Naive thymus-derived CD4-positive, alpha-beta T cell (primary cell): Measurements from ENCODE around the gene PLCH2. TPM values are rescaled to one million over a fixed set of nuclear protein-coding genes. Genes with fewer than 3 reads are reported as not detected.

Source experiments
- ATAC-seq: fragments of 150-1000 bp; cut with Tn5 transposase; 2 replicates; pipeline ENCODE4 v1.10.0; 2021; ENCODE audit warnings: mild to moderate bottlenecking, moderate library complexity
- CTCF ChIA-PET: fragments of 350-600 bp; sonication (Branson Sonifier 250); formaldehyde crosslinking; loops from one replicate; lab custom pipeline; 2021; ENCODE audit warnings: antibody characterized with exemption; lab: Charles Lee
- POLR2A ChIA-PET: fragments of 350-600 bp; sonication (Branson Sonifier 250); formaldehyde crosslinking; loops from one replicate; lab custom pipeline; 2021; ENCODE audit warnings: antibody characterized with exemption, inconsistent platforms; lab: Charles Lee
- DNase-seq, 9 donors: peaks; one replicate each; pipeline versions ENCODE4 v3.0.0 to v3.0.0-alpha.2; 2020 to 2022; ENCODE audit warnings: mixed read lengths in 1 of 9
- H3K27ac ChIP-seq: one replicate; pipeline ENCODE4 v1.7.0; 2013; ENCODE audit warnings: mild to moderate bottlenecking, low read depth, low read length, moderate library complexity
- H3K27me3 ChIP-seq, 2 donors: one replicate each; pipeline ENCODE4 v1.7.0; 2013; ENCODE audit warnings: low read length in 2 of 2, mild to moderate bottlenecking in 2 of 2, moderate library complexity in 2 of 2; ENCODE audit not compliant: control insufficient read depth in 2 of 2, insufficient read depth in 2 of 2
- H3K36me3 ChIP-seq, 3 experiments: 1 replicate in 2 of 3; 2 replicates in 1 of 3; pipeline ENCODE4 v1.7.0; 2013; ENCODE audit warnings: low read length in 3 of 3, mild to moderate bottlenecking in 3 of 3, moderate library complexity in 1 of 3; ENCODE audit not compliant: insufficient read depth in 3 of 3, control insufficient read depth in 2 of 3
- H3K4me1 ChIP-seq, 2 donors: one replicate each; pipeline ENCODE4 v1.7.0; 2013; ENCODE audit warnings: low read length in 2 of 2, mild to moderate bottlenecking in 2 of 2, moderate library complexity in 1 of 2; ENCODE audit not compliant: control insufficient read depth in 2 of 2, insufficient read depth in 2 of 2
- H3K4me3 ChIP-seq: 2 replicates; pipeline ENCODE4 v1.7.0; 2013; ENCODE audit warnings: mild to moderate bottlenecking, low read length
- H3K9me3 ChIP-seq, 3 experiments: 1 replicate in 2 of 3; 2 replicates in 1 of 3; pipeline ENCODE4 v1.7.0; 2013; ENCODE audit warnings: low read length in 3 of 3; ENCODE audit not compliant: control insufficient read depth in 2 of 3
- H3K27ac Mint-ChIP-seq, 9 donors: one replicate each; pipeline ENCODE4 v1.8.0; 2020 to 2022; ENCODE audit warnings: mixed read lengths in 9 of 9, mild to moderate bottlenecking in 8 of 9, moderate library complexity in 5 of 9, inconsistent platforms in 2 of 9
- H3K27me3 Mint-ChIP-seq, 5 donors: one replicate each; pipeline ENCODE4 v1.8.0; 2021 to 2022; ENCODE audit warnings: mixed read lengths in 5 of 5, mild to moderate bottlenecking in 1 of 5
- H3K36me3 Mint-ChIP-seq, 5 donors: one replicate each; pipeline ENCODE4 v1.8.0; 2020 to 2022; ENCODE audit warnings: mixed read lengths in 5 of 5, mild to moderate bottlenecking in 3 of 5, inconsistent platforms in 1 of 5
- H3K4me1 Mint-ChIP-seq, 7 donors: one replicate each; pipeline ENCODE4 v1.8.0; 2020 to 2022; ENCODE audit warnings: mixed read lengths in 7 of 7, mild to moderate bottlenecking in 3 of 7, inconsistent platforms in 1 of 7
- H3K4me3 Mint-ChIP-seq, 10 donors: one replicate each; pipeline ENCODE4 v1.8.0; 2020 to 2022; ENCODE audit warnings: mild to moderate bottlenecking in 10 of 10, mixed read lengths in 10 of 10, moderate library complexity in 6 of 10, inconsistent platforms in 2 of 10
- H3K9me3 Mint-ChIP-seq, 11 donors: one replicate each; pipeline ENCODE4 v1.8.0; 2020 to 2022; ENCODE audit warnings: mixed read lengths in 11 of 11, mild to moderate bottlenecking in 4 of 11, inconsistent platforms in 1 of 11, moderate library complexity in 1 of 11
- intact Hi-C, 2 donors: fragments of 100-400 bp; cut with micrococcal nuclease; formaldehyde crosslinking; loops; one replicate each; pipeline ENCODE4 v1.15.1; 2023
- polyA plus RNA-seq, 2 donors: library from polyadenylated mRNA; unstranded; fragments of 300-500 nt; fragmentation: Illumina TruSeq; gene quantifications; one replicate each; pipeline ENCODE4 v1.2.3, GENCODE V29; 2021
- total RNA-seq, 6 experiments: library from RNA in 5 of 6; stranded (reverse) in 5 of 6; gene quantifications; 1 replicate in 5 of 6; 2 replicates in 1 of 6; pipeline ENCODE4 v1.2.3 and lab custom pipeline; 2021 to 2026

The PLCH2 gene
- total and polyA plus RNA-seq, 7 experiments from 2014 or later: 0.11 to 37.4 (median 11.8) TPM

DNA sequence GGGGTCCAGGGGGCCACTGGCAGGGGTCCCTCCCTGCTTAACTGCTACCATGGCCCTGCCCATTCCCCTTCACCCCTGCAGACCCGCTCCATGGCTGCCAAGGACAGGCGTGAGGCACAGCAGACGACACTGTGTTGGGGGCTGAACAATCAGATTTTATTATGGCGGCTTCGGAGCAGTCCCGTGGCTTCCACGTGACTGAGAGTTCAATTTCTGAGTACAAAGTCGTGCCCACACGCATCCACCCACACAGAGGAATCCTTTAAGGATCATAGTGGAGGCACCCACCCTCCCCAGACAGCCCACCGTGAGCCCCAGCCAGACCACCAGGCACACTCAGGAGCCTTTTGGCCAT lies 52.5 kb downstream of the PLCH2 start:
- CTCF ChIA-PET: interaction anchor here (1.0 kb wide), 1 partner anchor 19 kb away, joined by 3 read pairs; no protein-coding TSS in a partner anchor
- peak overlapping the region in 8 of 10 donors; percentile 33 to 93 (median 77) for H3K4me3 Mint-ChIP-seq
- intact Hi-C loops: loop anchor here (5.0 to 10.0 kb wide), 4 partner anchors 234 to 1096 kb away; partner anchors contain the start of genes CALML6 (in 1 of the 2), NADK (in 1 of the 2), TMEM52 (in 1 of the 2) and TPRG1L (in 1 of the 2)
- DNase-seq (no peak), ATAC-seq (no peak)
- Histone ChIP-seq H3K4me3 (no peak overlapping the region), H3K9me3 (no peaks in the 10 kb centered on the region), H3K36me3 (peaks cover 0 to 4% (median 0%) of the 10 kb centered on the region in 3 experiments), H3K27me3 (peaks cover 4 to 10% of the 10 kb centered on the region in 2 donors), H3K4me1 (peaks cover 33 to 35% of the 10 kb centered on the region in 2 donors), H3K27ac (no peak overlapping the region)
- peaks cover 24 to 39% (median 31%) of the 10 kb centered on the region in 7 donors for H3K4me1 Mint-ChIP-seq
- H3K27ac Mint-ChIP-seq: peak overlapping the region in 2 of 9 donors; percentile 20 to 31
- peaks cover 0 to 3% (median 0%) of the 10 kb centered on the region in 5 donors for H3K36me3 Mint-ChIP-seq
- H3K9me3 Mint-ChIP-seq: no peaks in the 10 kb centered on the region
- POLR2A ChIA-PET: interaction anchor here (1.0 to 13.2 kb wide), 2 partner anchors 16 to 113 kb away, joined by 3 to 294 read pairs; no protein-coding TSS in a partner anchor
- peaks cover 0 to 41% (median 0%) of the 10 kb centered on the region in 5 donors for H3K27me3 Mint-ChIP-seq

DNA sequence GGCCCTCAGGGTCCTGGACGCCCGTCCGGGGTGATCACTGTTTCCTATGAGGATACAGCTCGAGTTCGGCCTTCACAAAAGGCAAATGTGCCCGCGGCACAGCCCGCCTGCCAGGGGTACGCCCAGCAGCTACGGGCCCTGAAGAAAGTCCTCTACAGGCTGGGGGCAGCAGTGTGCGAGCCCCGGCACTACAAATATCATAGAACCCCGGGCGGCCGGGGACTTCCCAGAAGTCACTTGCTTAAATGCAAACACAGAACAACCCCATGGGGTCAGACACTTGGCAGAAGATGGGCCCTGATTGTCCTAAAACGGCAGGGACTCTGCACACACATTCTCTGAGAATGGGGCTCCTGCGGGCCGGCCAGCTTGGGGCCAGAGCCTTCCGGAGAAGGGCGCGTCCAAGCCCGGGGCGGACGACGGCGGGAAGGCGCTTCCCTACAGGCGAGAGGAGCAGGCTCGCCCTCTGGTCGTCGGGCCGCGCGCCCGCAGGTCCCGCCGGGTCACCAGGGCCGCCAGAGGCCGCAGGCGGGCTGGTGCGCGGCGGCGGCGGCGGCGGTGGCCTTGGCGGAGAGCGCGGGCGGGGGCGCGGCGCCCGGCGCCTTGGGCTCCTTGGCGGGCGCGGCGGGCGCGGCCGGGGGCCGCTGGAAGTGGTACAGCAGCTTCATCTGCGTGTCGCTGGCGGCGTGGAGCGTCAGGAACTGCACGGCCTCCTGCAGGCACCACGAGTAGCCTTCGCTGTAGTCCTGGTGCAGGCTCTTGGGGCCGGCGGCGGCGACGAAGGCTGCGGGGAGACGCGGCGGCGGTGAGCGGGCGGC lies 53.1 kb downstream of the PLCH2 start:
- H3K36me3 ChIP-seq: peaks cover 0 to 4% (median 0%) of the 10 kb centered on the region in 3 experiments
- Mint-ChIP-seq H3K4me3 (peak overlapping the region; percentile 53 to 93 (median 77)), H3K27me3 (peaks cover 0 to 44% (median 2%) of the 10 kb centered on the region in 5 donors), H3K36me3 (peaks cover 0 to under 1% (median 0%) of the 10 kb centered on the region in 5 donors), H3K4me1 (peaks cover 20 to 33% (median 26%) of the 10 kb centered on the region in 7 donors), H3K27ac (peak overlapping the region in 3 of 9 donors; percentile 20 to 38 (median 31)), H3K9me3 (no peaks in the 10 kb centered on the region)
- no peak overlapping the region for H3K27ac ChIP-seq
- ChIA-PET POLR2A (interaction anchor here (1.0 to 13.2 kb wide), 2 partner anchors 15 to 113 kb away, joined by 3 to 294 read pairs; no protein-coding TSS in a partner anchor), CTCF (interaction anchor here (1.0 kb wide), 1 partner anchor 18 kb away, joined by 3 read pairs; no protein-coding TSS in a partner anchor)
- ATAC-seq: no peak
- intact Hi-C loops: loop anchor here (5.0 to 10.0 kb wide), 4 partner anchors 234 to 1096 kb away; partner anchors contain the start of genes CALML6 (in 1 of the 2), NADK (in 1 of the 2), TMEM52 (in 1 of the 2) and TPRG1L (in 1 of the 2)
- H3K4me1 ChIP-seq: peaks cover 30% of the 10 kb centered on the region in 2 donors
- no peaks in the 10 kb centered on the region for H3K9me3 ChIP-seq
- DNase-seq: peak in 2 of 9 donors; percentile 45 to 46
- peaks cover 4 to 10% of the 10 kb centered on the region in 2 donors for H3K27me3 ChIP-seq
- no peak overlapping the region for H3K4me3 ChIP-seq

DNA sequence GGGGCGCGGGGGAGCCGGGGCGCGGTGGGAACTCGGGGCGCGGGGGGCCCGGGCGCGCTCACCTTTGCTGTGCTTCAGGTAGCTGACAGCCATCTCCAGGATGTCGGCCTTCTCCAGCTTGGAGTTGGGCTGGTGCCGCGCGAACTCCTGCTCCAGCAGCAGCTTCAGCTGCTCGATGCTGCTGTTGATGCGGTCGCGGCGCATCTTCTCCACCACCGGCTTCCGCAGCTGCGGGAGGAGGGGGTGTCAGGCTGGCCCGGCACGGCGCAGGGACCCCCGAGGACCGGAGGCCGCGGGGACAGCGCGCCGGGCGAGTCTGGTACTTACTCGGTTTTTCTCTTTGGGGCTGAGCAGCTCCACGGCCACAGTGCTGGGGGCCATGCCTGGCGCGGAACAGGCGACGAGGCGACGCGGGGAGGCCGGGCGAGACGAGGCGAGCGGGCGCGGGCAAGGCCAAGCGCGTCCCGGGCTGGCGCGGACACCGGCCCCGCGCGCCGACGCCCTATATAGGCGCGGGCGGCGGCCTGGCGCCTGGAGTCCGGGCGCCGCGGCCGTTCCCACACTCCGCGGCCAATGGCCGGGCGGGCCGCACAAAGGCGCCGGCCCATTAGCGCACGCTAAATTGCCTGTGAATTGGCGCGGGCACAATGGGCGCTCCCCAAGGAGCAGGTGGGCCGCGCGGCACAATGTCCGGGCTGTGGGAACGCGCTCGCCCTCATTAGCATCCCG lies 53.9 kb downstream of the PLCH2 start, which contains the start of gene HES5:
HES5 (minus strand) TSS at position 480 of the 729 bp plus-strand sequence; CDS start at position 381, 99 bp downstream.
- ATAC-seq (no peak), DNase-seq (peak in 1 of 9 donors; percentile 34)
- Mint-ChIP-seq H3K9me3 (no peaks in the 10 kb centered on the region), H3K27ac (peak within 1 kb of the TSS in 1 of 9 donors; percentile 38), H3K36me3 (no peaks in the 10 kb centered on the region), H3K4me3 (peak within 1 kb of the TSS; percentile 53 to 93 (median 77)), H3K27me3 (peaks cover 0 to 48% (median 2%) of the 10 kb centered on the region in 5 donors), H3K4me1 (peaks cover 13 to 25% (median 18%) of the 10 kb centered on the region in 7 donors)
- intact Hi-C loops: loop anchor here (5.0 to 10.0 kb wide), 4 partner anchors 235 to 1095 kb away; partner anchors contain the start of genes CALML6 (in 1 of the 2), NADK (in 1 of the 2), TMEM52 (in 1 of the 2) and TPRG1L (in 1 of the 2)
- no peak within 1 kb of the TSS for H3K27ac ChIP-seq
- H3K4me3 ChIP-seq: peak within 1 kb of the TSS; percentile 13
- ChIA-PET POLR2A (interaction anchor here (0.5 to 13.2 kb wide), 2 partner anchors 14 to 990 kb away, joined by 3 to 294 read pairs; no protein-coding TSS in a partner anchor), CTCF (no interaction called here)
- H3K36me3 ChIP-seq: peaks cover 0 to 4% (median 0%) of the 10 kb centered on the region in 3 experiments
- no peaks in the 10 kb centered on the region for H3K9me3 ChIP-seq
- H3K4me1 ChIP-seq: peaks cover 22 to 23% of the 10 kb centered on the region in 2 donors
- peaks cover 4 to 10% of the 10 kb centered on the region in 2 donors for H3K27me3 ChIP-seq

DNA sequence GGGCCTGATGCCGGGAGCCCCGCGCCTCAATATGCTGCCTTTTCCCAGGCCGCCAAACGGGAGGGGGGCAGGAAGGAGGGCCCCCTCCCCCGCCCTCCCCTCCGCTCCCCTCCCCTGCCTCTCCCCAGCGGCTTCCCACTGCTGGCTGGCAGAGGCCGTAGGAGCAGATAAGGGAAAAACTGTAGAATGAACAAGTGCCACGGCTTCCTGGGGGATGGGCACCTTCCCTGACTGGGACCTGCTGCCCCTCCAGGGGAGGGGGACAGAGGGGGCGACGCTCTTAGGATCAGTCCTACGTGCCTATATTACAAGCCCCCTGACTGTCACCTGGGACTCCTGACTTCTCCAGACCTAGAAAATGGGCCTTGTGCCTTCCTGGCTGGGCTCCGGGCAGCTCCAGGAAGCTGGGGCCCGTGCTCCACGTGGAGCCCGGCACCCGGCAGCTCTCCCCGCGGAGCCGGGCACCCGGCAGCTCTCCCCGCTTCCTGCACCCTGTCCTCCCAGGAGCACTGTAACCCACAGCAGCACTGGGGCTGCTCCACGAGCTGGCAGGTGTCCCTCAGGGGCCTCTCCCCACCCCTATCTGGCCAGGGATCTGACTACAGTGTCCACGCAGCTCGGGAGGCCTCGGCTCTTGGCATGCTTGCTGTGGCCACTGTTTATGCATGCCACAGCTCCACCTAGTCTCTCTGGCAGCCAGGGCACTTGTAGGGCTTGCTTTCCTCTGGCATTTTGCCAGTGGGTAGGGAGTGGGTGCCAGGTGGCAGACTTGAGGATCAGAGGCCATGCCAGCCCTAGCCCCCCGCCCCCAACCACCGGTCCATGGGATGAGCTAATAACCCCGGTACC lies 54.6 kb downstream of the PLCH2 start:
- H3K36me3 Mint-ChIP-seq: no peaks in the 10 kb centered on the region
- peaks cover 0 to 50% (median 2%) of the 10 kb centered on the region in 5 donors for H3K27me3 Mint-ChIP-seq
- Histone ChIP-seq H3K4me3 (peak overlapping the region; percentile 13), H3K4me1 (peaks cover 15 to 17% of the 10 kb centered on the region in 2 donors), H3K9me3 (no peaks in the 10 kb centered on the region), H3K27ac (no peak overlapping the region), H3K27me3 (peaks cover 4 to 10% of the 10 kb centered on the region in 2 donors), H3K36me3 (peaks cover 0 to 3% (median 0%) of the 10 kb centered on the region in 3 experiments)
- peak overlapping the region in 9 of 10 donors; percentile 37 to 93 (median 59) for H3K4me3 Mint-ChIP-seq
- intact Hi-C loops: no loop called here
- POLR2A ChIA-PET: interaction anchor here (0.5 to 13.2 kb wide), 4 partner anchors 14 to 990 kb away, joined by 3 to 294 read pairs (median 4); no protein-coding TSS in a partner anchor
- CTCF ChIA-PET: interaction anchor here (0.7 to 1.0 kb wide), 2 partner anchors 9 to 25 kb away, joined by 3 to 4 read pairs; partner anchors contain the start of gene TNFRSF14
- peak overlapping the region in 1 of 9 donors; percentile 19 for H3K27ac Mint-ChIP-seq
- peaks cover 7 to 19% (median 14%) of the 10 kb centered on the region in 7 donors for H3K4me1 Mint-ChIP-seq
- ATAC-seq (no peak), DNase-seq (peak in 1 of 9 donors; percentile 33)
- H3K9me3 Mint-ChIP-seq: no peaks in the 10 kb centered on the region

DNA sequence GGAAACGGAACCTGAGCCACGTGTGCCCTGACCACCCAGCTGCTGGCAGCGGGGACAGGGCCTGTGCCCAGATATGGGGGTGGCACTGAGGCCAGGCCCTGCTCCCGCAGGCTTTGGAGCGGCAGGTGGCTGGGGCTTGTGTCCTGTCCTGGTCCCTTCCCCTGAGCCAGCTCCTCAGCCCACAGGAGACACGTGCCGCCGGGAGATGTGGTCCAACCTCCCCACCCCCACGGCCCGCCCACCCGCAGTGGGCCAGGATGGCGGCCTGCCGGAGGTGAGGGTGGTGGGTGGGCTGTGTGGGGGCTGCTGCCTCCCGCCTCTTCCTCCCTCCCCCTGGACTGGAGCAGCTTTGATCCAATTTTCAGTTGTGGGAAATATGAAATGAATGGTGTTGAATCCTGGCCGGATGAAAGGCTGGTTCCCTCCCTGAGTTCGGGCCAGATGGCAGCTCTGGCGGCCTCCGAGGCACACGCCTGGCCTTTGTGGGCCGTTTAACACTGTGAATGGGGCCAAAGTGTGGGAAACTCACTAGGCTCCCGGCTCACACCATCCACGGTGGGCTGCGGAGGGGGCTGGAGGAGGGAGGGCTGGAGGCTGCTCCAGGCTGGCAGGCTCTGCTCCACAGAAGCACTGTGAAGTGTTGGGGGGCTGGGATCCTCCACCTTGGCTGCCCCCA lies 56.5 kb downstream of the PLCH2 start:
- Mint-ChIP-seq H3K4me3 (no peak overlapping the region), H3K4me1 (peaks cover 0 to 13% (median 6%) of the 10 kb centered on the region in 7 donors), H3K27me3 (peaks cover 0 to 44% (median 2%) of the 10 kb centered on the region in 5 donors), H3K9me3 (no peaks in the 10 kb centered on the region), H3K27ac (no peak overlapping the region), H3K36me3 (no peaks in the 10 kb centered on the region)
- POLR2A ChIA-PET: interaction anchor here (0.8 to 13.2 kb wide), 3 partner anchors 12 to 120 kb away, joined by 3 to 294 read pairs (median 5); partner anchors contain the start of gene PEX10
- Histone ChIP-seq H3K9me3 (no peaks in the 10 kb centered on the region), H3K4me3 (no peak overlapping the region), H3K27me3 (peaks cover 4 to 10% of the 10 kb centered on the region in 2 donors), H3K4me1 (peaks cover 9 to 10% of the 10 kb centered on the region in 2 donors), H3K36me3 (no peaks in the 10 kb centered on the region), H3K27ac (no peak overlapping the region)
- DNase-seq (no peak), ATAC-seq (no peak)
- intact Hi-C loops: no loop called here
- CTCF ChIA-PET: no interaction called here
